ENCODE measurements around the gene SHISA9.
A peak's percentile ranks its signal among the peaks of the same experiment; 100 is the strongest.

Gene SHISA9

DNA sequence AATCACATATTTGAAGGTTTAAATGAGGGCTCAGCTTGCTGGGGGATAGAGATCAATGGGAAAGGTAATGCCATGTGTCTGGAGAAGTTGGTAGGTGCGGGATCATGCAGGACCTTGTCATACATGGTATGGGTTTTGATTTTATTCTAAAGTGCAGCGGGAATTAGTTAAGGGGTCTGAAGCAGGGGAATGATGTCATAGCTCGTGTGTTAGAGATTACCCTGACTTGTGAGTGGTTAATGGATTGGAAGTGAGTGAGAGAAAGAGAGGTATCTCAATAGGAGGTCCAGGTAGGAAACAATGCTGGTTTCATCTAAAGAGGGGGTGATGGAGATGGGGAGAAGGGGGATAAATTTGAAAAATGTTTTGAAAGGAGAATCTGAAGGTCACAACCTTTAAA lies 280.0 kb downstream of the SHISA9 start:
- no peak for TF ChIP-seq CTCF (IDR thresholded peaks at IDR 0.05; ENCODE audit: low read length)
- no peak for TF ChIP-seq EZH2 (IDR thresholded peaks at IDR 0.05; ENCODE audit: borderline replicate concordance, low read length)

GRCh38 chr16:13186813-13187212 lies 285.4 kb downstream of the SHISA9 start:
- H3K9me3 ChIP-seq (ENCODE audit: low read length), result no peaks in the 10 kb centered on the region
- H3K79me2 ChIP-seq (ENCODE audit: insufficient read depth, low read length), result no peaks in the 10 kb centered on the region
- no peak overlapping the region for H3K4me3 ChIP-seq (ENCODE audit: low read depth, low read length, poor library complexity, severe bottlenecking)
- TF ChIP-seq CTCF (IDR thresholded peaks at IDR 0.05; ENCODE audit: low read length), result peak; percentile 14; the same call in 1 of the 2 replicates
- no peak for TF ChIP-seq EZH2 (IDR thresholded peaks at IDR 0.05; ENCODE audit: borderline replicate concordance, low read length)
- no peak overlapping the region for H3K9ac ChIP-seq (ENCODE audit: low read length)
- no peaks in the 10 kb centered on the region; the same call in 1 of the 2 replicates for H3K27me3 ChIP-seq (ENCODE audit: insufficient read depth, low read length)
- no peaks in the 10 kb centered on the region for H3K4me1 ChIP-seq (ENCODE audit: insufficient read depth, low read length, severe bottlenecking)
- H2AFZ ChIP-seq (ENCODE audit: low read length), result no peak overlapping the region
- no peaks in the 10 kb centered on the region for H3F3A ChIP-seq (ENCODE audit: insufficient read depth, low read length)
- H3K27ac ChIP-seq (ENCODE audit: low read depth, low read length, poor library complexity, severe bottlenecking), result no peak overlapping the region
- no peaks in the 10 kb centered on the region for H3K9me2 ChIP-seq (ENCODE audit: low read depth, low read length)
- no peaks in the 10 kb centered on the region for H3K36me3 ChIP-seq (ENCODE audit: insufficient read depth, low read length)
- no peak overlapping the region for H3K4me2 ChIP-seq (ENCODE audit: low read length)
- no peaks in the 10 kb centered on the region for H4K20me1 ChIP-seq (ENCODE audit: insufficient read depth, low read length)

More for the DNA sequence above, 280.0 kb downstream of the SHISA9 start:
- H3K79me2 ChIP-seq (ENCODE audit: insufficient read depth, low read length), result no peaks in the 10 kb centered on the region
- no peak overlapping the region for H3K9ac ChIP-seq (ENCODE audit: low read length)
- H3K4me3 ChIP-seq (ENCODE audit: low read depth, low read length, poor library complexity, severe bottlenecking), result no peak overlapping the region
- H3K27ac ChIP-seq (ENCODE audit: low read depth, low read length, poor library complexity, severe bottlenecking), result no peak overlapping the region
- no peaks in the 10 kb centered on the region for H3F3A ChIP-seq (ENCODE audit: insufficient read depth, low read length)
- no peak overlapping the region for H3K4me2 ChIP-seq (ENCODE audit: low read length)
- H4K20me1 ChIP-seq (ENCODE audit: insufficient read depth, low read length), result no peaks in the 10 kb centered on the region
- no peaks in the 10 kb centered on the region for H3K4me1 ChIP-seq (ENCODE audit: insufficient read depth, low read length, severe bottlenecking)
- no peaks in the 10 kb centered on the region for H3K9me2 ChIP-seq (ENCODE audit: low read depth, low read length)
- H2AFZ ChIP-seq (ENCODE audit: low read length), result no peak overlapping the region
- peaks cover 3% of the 10 kb centered on the region; the same call in 1 of the 2 replicates for H3K27me3 ChIP-seq (ENCODE audit: insufficient read depth, low read length)
- no peaks in the 10 kb centered on the region for H3K36me3 ChIP-seq (ENCODE audit: insufficient read depth, low read length)
- H3K9me3 ChIP-seq (ENCODE audit: low read length), result no peaks in the 10 kb centered on the region

GRCh38 chr16:13189250-13189649 lies 287.9 kb downstream of the SHISA9 start:
- Histone ChIP-seq H3K36me3 (ENCODE audit: insufficient read depth, low read length) (no peaks in the 10 kb centered on the region), H4K20me1 (ENCODE audit: insufficient read depth, low read length) (no peaks in the 10 kb centered on the region), H3K27ac (ENCODE audit: low read depth, low read length, poor library complexity, severe bottlenecking) (no peak overlapping the region), H3K4me3 (ENCODE audit: low read depth, low read length, poor library complexity, severe bottlenecking) (no peak overlapping the region), H3K4me2 (ENCODE audit: low read length) (no peak overlapping the region), H2AFZ (ENCODE audit: low read length) (no peak overlapping the region), H3K9me3 (ENCODE audit: low read length) (no peaks in the 10 kb centered on the region), H3K9me2 (ENCODE audit: low read depth, low read length) (no peaks in the 10 kb centered on the region), H3F3A (ENCODE audit: insufficient read depth, low read length) (no peaks in the 10 kb centered on the region), H3K27me3 (ENCODE audit: insufficient read depth, low read length) (peaks cover 5% of the 10 kb centered on the region), H3K9ac (ENCODE audit: low read length) (no peak overlapping the region), H3K4me1 (ENCODE audit: insufficient read depth, low read length, severe bottlenecking) (no peaks in the 10 kb centered on the region), H3K79me2 (ENCODE audit: insufficient read depth, low read length) (no peaks in the 10 kb centered on the region)
- TF ChIP-seq EZH2 (IDR thresholded peaks at IDR 0.05; ENCODE audit: borderline replicate concordance, low read length) (no peak), CTCF (IDR thresholded peaks at IDR 0.05; ENCODE audit: low read length) (no peak)

All from OCI-LY1 (cell line).